ENCODE measurements around the gene CASTOR1.

The CASTOR1 gene

DNA sequence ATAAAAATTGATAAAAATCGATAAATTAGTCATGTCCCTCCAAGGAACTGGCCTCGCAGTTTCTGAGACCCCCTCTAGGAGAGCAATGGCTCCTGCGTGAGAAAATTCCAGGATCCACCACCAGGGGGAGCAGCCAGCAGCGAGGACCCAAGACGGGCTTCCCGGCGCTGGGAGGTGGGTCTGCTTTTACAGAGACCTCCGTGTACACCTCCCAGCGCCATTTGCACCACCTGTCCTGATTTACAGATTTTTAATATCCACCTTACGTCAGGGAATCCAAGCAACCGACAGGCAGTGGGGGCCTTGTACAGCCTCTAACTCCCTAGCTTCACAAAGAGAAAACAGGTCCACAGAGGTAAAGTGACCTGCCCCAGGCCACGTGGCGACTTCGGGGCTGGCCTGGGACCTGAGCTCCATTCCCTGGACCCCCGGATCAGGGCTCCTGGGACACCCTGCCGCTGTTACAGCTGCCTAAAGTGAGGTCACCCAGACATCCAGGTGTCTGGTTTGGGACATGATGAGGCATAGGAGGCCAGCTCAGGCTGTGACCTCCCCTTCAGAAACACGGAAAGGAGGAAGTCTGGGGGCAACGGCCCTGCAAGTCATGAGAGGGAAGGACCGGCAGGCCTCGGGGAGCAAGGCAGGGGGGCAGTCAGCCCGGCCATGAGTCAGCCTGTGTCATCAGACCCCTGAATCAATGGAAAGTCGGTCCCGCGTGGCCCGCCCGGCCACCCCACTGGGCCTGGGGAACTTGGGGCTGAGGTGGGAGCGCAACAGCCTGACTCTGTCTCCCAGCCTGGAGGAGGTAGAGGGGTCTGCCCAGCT is 26.2 kb downstream of the CASTOR1 start:
- DNase-seq (ENCODE audit: low spot score): peak; percentile 88

DNA sequence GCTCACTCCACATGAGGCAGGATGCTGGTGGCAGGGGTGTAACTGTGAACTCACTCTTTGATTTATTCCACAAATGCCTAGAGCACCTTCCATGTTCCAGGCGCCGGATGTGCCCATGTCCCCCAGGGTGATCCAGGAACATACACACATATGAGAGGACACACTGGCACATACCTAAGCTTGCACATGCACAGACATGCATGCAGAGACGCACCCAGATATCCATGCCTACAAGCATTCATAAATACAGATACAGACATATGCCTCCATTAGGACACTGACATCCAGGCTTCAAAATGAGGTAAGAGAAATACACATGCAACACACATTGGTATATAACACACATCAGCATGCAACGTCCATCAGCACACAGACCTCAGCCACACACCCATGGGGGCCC is 27.2 kb downstream of the CASTOR1 start:
- no peak for DNase-seq (ENCODE audit: low spot score)

DNA sequence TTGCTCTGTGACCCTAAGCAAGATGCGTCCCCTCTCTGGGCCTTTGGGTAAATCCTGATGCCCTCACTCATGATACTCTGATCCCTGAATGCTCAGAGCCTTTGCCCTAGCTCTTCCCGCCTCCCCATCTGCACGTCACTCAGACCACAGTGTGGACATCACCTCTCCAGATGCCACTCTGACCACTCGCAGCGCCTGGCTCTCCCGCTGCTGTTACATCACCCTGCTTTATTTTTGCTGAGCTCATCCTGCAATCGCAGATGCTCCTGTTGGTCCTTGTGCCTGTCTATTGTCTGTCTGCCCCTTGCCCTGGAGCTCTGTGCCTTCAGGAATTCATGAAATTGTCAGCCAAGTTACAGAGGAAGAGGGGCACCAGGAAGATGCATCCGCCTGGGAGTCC is 28.2 kb downstream of the CASTOR1 start:
- DNase-seq (ENCODE audit: low spot score): no peak

DNA sequence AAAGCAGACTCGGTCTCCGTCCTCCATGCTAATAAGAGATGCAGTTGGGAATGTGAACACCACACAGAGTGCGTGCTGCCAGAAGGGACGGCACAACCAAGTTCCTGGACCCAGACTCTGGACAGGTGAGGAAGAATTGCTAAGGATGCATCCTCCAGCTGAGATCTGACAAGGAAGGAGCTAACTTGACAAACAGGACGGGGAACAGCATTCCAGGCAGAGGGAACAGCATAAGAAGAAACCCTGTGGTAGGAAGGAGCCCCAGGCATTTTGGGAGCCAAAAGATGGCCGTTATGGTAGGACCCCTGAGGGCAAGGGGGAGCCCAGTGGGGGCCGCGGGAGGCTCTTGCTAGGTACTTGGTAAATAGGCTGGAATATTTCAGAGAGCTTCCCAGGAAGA is 28.6 kb downstream of the CASTOR1 start:
- no peak for DNase-seq (ENCODE audit: low spot score)

DNA sequence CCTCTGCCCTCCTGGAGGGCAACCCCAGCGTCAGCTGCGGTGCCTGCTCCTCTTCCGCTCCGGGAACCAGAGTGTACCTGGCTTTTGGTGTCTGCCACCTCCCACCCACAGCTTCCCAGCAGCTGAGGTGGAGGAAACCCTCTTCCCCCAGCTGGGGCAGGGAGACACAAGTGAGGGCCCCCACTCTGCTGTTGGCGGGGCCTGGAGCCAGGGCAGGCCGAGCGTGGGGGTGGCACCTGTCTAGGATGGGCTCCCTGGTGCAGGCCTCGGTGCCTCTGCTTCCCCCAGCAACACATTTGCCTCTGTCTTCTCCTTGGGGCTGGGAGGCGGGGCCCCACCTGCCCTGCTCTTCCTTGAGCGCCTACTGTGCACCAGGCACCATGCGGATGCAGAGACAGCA is 29.0 kb downstream of the CASTOR1 start:
- DNase-seq (ENCODE audit: low spot score): no peak

DNA sequence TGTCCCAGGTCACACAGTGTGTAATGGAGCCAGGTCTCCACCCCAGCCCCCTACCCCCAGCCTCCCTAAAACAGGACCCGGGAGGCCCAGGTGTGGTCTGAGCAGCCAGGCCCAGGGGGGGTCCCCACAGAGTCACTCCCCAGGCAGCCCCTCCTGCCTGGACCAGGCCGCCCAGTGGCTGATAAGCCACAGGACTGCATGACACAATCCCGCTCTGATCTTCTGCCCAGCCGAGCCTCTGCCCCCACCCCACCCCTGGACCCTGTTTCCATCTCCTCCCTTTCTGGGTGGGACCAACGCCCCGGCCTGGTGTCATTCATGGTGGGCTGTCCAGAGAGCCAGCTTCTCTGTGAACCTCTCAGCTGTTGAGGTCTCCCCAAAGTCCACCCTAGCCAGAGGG is 35.0 kb downstream of the CASTOR1 start:
- no peak for DNase-seq (ENCODE audit: low spot score)

DNA sequence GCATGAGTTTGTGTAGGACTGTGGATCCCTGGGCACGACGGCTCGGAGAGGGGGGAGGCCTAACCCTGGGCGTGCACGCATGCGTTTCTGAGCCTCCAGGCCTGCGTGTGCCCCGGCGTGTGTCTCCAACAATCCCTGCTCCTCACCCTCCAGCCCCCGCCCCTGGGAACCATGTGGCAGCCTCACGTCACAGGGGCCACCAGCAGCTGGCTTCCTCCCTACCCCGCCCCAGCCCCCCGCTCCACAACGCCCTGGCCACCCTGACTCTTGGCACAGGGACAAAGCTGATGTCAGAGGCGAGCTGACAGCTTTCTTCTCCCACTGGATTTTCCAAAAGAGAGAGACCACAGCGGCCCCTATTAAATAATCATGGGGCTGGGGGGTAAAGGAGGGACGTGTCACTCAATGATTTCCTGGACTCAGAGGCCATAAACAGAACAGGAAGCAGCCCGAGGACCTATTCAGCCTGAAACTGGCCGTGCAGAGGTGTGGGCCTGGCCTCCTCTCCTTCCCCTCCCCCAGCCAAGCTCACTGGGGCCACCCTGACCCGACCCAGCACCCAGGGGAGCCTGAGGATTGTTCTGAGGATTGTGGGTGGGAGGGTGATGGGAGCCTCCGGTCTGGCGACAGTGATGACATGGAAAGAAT is 36.0 kb downstream of the CASTOR1 start:
- no peak for DNase-seq (ENCODE audit: low spot score)

DNA sequence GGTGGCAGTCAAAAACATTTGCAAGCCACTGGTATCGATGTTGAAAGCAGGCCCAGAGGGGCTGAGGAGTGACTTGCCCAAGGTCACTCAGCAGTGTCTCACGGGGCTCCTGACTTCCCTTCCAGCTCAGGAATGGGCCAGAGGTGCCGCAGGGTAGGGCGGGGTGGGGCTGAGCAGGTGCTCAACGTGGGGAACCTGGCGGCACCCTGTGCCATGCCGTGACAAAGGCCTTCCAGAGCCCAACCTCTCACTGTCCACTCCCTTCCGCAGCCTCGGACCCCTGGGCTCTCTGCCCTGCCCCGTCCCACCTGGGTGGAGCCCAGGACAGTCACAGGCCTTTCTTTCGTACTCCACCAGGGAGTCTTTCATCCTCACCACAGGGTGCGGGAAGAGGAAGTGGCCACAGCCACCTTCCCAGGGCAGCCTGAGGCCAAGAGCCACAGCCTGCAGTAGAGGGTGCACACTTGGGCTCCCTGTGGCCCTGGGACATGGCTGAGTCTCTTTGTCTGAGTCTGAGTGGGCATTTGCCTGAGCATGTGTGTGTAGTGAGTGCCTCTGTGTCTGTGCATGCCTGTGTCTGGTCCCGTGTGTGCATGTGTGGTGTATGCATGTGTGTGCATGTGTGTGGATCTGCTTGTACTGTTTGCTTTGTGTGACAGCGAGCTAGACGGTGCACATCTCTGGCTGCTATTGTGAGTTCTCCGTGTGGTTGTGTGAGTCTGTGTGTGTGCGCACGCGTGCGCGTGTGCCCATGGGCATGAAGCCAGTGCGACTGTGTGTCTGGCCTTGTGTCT is 36.7 kb downstream of the CASTOR1 start:
- DNase-seq (ENCODE audit: low spot score): no peak

DNA sequence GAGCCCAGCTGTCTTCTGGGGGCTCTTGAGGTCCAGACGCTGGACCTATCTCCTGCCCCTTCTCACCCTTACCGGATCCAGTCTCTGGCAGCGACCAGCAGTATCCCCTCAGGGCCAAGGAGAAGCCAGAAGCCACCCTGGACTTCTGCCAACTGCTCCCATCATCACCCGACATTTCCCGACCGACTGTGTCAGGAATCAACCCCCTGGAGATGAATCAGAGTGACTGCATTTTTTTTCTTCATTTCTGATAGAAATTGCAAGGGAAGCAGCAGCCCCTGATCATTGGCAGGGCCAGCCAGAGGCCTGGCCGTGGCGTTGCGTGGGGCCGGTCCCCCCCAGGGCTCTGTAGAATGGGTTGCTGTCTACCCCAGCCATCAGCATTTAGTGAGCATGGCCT is 37.6 kb downstream of the CASTOR1 start:
- DNase-seq (ENCODE audit: low spot score): no peak

DNA sequence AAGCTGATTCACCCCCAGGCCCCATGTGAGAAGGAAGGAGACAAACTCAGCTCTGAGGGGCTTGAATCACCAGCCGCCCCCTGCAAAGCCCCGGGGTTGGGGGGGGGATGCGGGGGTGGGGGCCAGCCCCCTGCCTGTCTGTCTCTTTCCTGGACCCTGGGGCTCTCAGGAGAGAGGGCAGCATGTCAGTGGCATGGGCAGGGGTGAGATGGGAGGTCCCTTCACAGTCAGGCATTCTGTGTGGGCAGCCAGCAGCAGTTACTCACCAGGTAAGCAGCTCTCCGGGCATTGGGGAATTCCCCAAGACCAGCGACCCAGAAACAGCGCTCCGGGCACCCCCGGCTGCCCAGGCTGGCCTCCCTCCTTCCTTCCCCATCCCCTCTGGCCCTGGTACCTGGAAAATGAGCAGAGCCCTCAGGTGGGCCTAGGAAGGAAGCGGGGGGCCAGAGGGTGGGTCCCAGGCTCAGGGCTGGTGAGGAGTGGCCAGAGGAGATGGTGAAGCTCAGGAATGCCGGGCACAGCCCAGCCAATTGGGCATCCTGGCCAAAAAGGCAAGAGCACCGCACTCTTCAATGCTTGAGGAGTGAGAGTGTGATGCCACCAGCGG is 38.5 kb downstream of the CASTOR1 start:
- no peak for DNase-seq (ENCODE audit: low spot score)

DNA sequence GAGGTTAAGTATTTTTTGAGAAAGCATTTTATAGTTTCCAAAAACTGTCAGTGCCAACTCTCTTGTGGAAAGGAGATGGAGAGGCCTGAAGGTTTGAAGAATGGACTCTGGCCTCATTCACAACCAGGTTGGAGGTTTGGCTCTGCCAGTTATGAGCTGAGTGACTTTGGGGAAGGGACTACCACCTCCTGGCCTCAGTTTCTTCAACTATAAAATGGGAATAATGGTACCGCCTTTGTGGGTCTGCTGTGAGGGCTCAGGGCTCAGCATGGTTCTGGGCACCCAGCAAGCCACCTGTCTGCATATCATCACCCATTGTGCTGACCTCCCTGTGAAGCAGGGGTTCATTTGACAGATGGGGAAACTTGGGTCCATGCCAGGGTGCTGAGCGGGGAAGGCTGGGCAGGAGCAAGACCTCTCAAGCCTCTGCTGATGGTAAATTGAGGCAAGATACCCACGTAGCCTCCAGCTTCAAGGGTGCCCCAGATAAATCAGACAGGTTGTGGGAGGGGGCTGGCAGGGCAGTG is 39.2 kb downstream of the CASTOR1 start:
- no peak for DNase-seq (ENCODE audit: low spot score)

DNA sequence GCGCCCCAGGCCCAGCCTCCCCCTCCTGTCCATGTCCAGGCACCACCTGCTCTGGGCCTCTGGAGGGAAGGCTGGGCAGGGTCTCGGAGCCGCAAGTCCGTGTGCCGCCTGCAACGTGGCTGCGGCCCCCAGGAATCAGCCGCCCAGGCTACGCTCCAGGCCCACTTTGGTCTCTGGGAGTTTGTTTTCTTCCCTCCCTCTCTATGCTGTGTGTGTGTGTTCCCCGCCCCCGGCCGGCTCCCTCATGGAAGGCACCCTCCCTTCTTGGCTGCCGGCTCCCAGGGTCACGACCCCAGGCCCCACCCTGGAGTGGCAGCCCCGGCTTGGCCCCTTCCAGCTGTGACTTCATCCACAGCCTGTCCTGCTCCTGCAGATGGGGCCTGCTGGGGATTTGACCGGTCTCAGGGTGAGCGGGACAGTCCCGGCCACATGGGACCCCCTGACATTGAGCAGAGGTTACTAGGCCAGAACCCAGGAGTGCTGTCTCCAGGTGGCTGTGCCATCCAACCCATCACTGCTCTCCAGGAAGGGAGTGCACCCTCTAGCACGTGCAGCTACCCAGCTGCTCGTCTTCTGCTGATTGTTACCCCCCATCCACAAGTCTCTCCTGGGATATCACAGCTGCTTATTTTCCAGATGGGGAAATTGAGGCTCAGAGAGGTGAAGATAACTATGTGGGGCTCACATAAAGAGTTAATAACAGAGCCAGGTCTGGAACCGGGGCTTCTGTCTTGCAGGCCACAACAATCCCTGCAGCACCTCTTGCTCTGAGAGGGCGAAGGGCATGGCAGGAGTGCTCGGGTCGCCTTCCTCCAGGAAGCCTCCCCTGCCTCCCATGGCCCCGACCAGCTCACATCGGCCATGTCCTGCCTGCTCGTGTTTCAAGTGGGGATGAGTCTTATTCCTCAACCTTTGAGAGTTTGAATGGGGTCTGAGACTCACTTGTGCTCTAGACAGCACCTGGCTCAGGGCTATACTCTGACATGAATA is 40.0 kb downstream of the CASTOR1 start:
- no peak for DNase-seq (ENCODE audit: low spot score)

DNA sequence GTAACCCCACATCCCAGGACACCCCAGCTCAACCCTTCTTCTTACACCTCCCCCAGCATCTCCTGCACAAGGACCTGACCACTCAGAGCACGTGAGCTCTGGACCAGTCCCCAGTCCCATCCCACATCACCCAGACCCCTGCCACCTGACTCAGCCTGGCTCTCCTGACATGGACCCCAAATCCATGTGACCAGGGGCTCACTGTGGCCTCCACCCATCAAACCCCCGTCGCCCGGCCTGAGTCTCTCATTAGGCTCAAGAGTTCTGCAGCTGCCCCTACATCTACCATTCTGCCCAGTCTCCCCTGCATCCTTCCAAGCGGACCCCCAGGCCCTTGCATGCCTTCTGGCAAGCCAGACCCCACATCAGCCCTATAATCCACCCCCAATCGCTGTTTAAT is 40.8 kb downstream of the CASTOR1 start:
- DNase-seq (ENCODE audit: low spot score): no peak

DNA sequence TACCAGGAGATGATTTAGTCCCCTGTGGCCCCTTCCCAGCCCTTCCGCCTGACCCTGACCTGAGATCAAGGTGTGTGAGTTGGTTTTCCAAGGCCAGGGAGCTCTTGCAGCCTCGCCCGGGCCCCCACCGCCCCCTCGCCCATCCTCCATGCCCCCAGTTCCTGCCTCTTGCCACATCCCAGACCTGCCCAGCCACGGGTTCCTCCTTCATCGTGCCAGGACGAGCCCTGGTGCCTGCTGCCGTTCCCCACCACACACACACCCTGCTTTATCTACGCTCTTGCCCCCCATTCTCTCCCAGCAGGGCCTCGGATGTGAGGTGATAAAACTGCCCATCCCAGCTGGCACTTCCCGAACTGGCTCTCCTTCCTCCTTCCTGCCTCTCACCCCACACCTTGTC is 41.3 kb downstream of the CASTOR1 start:
- DNase-seq (ENCODE audit: low spot score): no peak

DNA sequence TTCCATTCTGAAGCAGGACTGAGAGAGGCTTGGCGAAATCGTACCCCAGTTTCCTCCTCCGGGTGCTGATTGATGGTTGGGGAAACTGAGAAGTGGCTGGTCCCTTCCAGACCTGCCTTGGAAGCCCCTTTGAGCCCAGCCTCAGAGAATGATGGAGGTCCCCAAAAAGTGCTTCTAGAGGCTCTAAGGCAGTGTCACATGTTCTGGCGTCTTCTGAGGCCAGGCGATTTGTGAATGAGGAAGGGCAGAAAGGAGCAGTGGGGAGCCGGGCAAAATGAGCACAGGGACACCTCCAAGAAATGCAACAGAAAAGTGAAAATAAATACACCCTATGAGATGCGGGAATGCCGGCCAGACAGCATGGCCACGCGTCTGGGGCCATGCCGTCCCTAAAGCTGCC is 41.7 kb downstream of the CASTOR1 start:
- DNase-seq (ENCODE audit: low spot score): no peak

DNA sequence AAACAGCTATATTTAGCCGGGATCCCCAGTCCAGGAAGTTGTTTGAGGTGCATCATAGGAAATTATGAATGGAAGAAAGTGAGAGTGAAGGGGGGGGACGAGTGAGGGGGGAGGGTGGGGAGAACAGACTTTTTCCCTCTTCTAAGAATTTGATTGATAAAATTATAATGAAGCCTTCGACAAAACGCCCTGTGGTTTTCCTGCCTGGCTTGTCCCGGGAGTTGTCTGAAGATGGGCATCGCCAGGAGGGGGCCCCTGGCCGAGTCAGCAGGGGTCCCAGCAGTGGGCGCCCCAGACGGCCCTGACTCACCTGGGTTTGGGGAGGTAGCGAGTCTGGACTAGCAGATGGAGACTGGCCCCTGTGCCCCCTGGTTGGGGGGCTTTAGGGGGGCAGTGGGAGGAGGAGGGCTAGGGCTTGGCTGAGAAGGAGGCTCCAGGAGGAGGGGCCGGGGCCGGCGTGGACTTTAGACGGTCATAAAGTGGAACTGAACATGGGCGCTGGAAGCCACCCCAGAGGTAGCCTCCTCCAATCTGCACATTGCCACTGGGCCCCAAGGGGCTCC is 42.4 kb downstream of the CASTOR1 start:
- DNase-seq (ENCODE audit: low spot score): no peak

DNA sequence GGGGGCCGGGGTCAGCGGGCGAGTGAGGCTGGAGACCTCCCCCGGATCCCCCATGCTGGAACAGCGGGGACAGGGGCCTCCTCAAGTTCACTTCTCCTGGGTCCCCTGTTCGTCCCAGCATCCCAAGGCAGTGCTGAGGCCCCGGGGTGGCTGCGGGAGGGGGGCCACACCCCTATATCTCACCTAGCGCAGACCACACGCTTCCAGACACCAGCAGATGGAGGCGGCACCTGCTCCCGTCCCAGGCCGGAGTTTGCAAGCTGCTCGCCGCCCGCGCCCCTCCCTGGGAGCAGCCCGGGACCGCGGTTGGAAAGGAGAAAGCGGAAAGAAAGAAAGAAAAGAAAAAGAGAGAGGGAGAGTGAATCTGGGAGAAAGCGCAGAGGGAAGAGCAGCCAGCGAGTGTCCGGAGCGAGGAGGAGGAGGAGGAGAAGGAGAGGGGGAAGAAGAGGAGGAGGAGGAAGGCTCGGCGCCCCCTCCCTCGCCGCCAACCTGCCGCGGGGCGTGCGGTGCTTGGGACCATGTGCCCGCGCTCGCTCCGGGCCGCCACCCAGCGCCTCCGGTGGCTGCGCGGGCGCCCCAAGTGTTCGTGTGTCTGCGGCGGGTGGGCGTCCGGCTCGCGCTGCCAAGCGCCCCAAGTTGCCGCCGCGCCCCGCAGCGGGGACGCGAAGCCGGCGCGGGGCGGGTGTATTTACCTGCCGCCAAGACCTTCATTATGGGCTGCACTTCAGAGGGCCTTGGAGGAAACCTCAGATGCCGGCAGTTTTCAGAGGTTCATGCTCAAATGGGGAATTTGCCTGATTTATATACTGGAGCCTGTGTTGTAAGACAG is 43.1 kb downstream of the CASTOR1 start, which contains the start of gene LIF:
Gene LIF (minus strand): TSS at position 775 of the 829 bp plus-strand sequence. CDS start 64 bp downstream, at position 711.
- DNase-seq (ENCODE audit: low spot score): peak; percentile 79

DNA sequence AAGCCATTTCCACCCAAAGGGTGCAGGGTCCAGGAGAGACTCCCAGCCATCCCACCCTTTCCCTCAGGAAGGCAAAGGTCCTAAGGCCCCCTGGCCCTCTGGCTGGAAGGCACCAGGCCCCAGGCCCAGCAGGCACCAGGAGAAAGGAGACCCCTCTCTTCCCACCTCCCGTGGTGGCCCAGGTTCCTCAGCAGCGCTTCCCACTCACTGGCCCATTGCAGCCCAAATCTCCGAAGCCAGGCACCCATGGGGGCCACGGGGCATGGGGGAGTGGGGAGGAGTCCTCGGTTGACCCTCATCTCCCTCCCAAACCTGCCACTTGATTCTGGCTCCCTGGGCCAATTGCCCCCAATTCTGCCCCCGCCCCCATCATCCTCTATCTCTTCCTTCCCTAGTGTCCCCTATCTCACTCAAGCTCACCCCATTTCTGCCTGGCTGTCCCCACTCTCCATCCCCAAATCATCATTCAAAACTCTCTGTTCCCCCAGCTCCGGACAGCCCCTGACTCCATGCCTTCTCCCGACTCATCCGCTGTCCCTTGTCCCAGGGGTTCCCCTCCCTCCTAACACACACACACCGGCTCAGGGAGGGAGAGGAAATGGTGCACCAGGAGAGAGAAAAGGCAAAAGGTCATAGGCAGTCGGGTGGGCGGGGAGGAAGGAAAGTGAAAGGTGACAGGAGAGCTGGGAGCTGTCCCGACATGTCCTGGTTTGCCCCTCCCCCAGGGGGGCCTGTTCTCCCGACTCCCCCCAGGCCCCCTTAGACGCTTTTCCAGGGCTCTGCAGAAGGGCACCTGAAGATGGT is 43.9 kb downstream of the CASTOR1 start:
- DNase-seq (ENCODE audit: low spot score): no peak

DNA sequence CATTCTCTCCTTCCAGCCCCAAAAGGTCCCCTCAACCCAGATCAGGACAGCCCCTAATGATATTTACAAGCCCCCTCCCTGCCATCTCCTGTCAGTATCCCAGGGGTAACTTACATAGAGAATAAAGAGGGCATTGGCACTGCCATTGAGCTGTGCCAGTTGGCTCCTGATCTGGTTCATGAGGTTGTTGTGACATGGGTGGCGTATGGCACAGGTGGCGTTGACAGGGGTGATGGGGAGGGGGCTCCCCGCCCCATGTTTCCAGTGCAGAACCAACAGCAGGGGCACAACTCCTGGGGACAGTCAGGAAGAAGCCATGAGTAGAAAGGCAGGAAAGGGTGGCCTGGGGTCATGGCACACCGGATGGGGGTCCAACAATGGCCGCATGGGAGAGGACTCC is 44.7 kb downstream of the CASTOR1 start:
- DNase-seq (ENCODE audit: low spot score): no peak

Data from D341Med (cell line).